HG02981 (cell line): ENCODE data around the gene EFCAB6.
"Not testable (repeated sequence)": the region's sequence is repeated elsewhere in the genome, so short reads cannot be mapped to it uniquely, and the experiment has no call there.

Experiments used
- ATAC-seq: cut with Tn5 transposase; IDR thresholded peaks from one replicate; pipeline ENCODE4 v1.9.1; 2021; ENCODE audit warnings: mild to moderate bottlenecking, moderate library complexity; ENCODE audit not compliant: unreplicated experiment

The EFCAB6 gene

GRCh38 chr22:43722444-43722843 is 89.7 kb downstream of the EFCAB6 start:
- ATAC-seq: no peak

GRCh38 chr22:43720716-43721115 is 91.4 kb downstream of the EFCAB6 start:
- no peak for ATAC-seq

- no peak for ATAC-seq
These were observed 98.0 kb downstream of the EFCAB6 start for GRCh38 chr22:43714104-43714503.

GRCh38 chr22:43711681-43712080 is 100.4 kb downstream of the EFCAB6 start:
- ATAC-seq: no peak

- no peak for ATAC-seq
These were observed 104.5 kb downstream of the EFCAB6 start for GRCh38 chr22:43707648-43708047.

- ATAC-seq: no peak
These were observed 105.4 kb downstream of the EFCAB6 start for GRCh38 chr22:43706571-43707328.

- no peak for ATAC-seq
These were observed 106.0 kb downstream of the EFCAB6 start for GRCh38 chr22:43706151-43706550.

- no peak for ATAC-seq
These were observed 108.1 kb downstream of the EFCAB6 start for GRCh38 chr22:43704051-43704450.

GRCh38 chr22:43698403-43698802 is 113.7 kb downstream of the EFCAB6 start:
- ATAC-seq: no peak

GRCh38 chr22:43697894-43698293 is 114.2 kb downstream of the EFCAB6 start:
- ATAC-seq: no peak

GRCh38 chr22:43693249-43693648 is 118.9 kb downstream of the EFCAB6 start:
- ATAC-seq: no peak

- ATAC-seq: no peak
These were observed 122.7 kb downstream of the EFCAB6 start for GRCh38 chr22:43689356-43689755.

GRCh38 chr22:43682851-43683250 is 129.3 kb downstream of the EFCAB6 start:
- ATAC-seq: no peak

GRCh38 chr22:43681731-43682360 is 130.3 kb downstream of the EFCAB6 start:
- no peak for ATAC-seq

GRCh38 chr22:43670513-43670912 is 141.6 kb downstream of the EFCAB6 start:
- no peak for ATAC-seq

GRCh38 chr22:43669190-43669589 is 142.9 kb downstream of the EFCAB6 start:
- no peak for ATAC-seq

GRCh38 chr22:43667656-43668055 is 144.4 kb downstream of the EFCAB6 start:
- no peak for ATAC-seq

- ATAC-seq: no peak
These were observed 145.6 kb downstream of the EFCAB6 start for GRCh38 chr22:43666457-43666856.

- no peak for ATAC-seq
These were observed 153.3 kb downstream of the EFCAB6 start for GRCh38 chr22:43658823-43659222.

- not testable (repeated sequence) for ATAC-seq
These were observed 155.5 kb downstream of the EFCAB6 start for GRCh38 chr22:43656581-43656980.

GRCh38 chr22:43654271-43654670 is 157.8 kb downstream of the EFCAB6 start:
- ATAC-seq: no peak

- ATAC-seq: no peak
These were observed 159.3 kb downstream of the EFCAB6 start for GRCh38 chr22:43652845-43653244.

GRCh38 chr22:43643387-43643786 is 168.7 kb downstream of the EFCAB6 start:
- no peak for ATAC-seq
